GM12801 (cell line): Measurements from ENCODE around the gene USP37.

Source experiments
- TF ChIP-seq, protein P1 (sequence below): IDR thresholded peaks from one replicate; pipeline ENCODE4 v1.5.1; 2011; ENCODE audit warnings: control low read depth; ENCODE audit not compliant: insufficient read length; ENCODE audit errors: extremely low read depth

USP37 gene

DNA sequence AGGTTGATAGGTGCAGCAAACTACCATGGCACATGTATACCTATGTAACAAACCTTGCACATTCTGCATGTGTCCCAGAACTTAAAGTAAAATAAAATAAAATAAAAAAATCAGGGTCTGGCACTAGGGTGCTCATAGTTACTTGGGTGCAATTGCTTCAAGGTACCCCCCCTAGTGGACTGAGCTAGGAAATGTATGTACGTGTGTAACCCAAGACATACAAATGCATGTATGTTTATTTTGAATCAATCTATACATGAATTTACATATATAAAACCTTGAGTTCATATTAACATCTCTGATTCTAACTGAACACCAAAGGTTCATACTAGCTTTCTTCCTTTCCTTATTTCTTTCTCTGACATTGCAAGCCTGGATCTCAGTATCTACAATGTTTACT, 51.5 kb downstream of the USP37 start:
- TF ChIP-seq, protein P1, sequence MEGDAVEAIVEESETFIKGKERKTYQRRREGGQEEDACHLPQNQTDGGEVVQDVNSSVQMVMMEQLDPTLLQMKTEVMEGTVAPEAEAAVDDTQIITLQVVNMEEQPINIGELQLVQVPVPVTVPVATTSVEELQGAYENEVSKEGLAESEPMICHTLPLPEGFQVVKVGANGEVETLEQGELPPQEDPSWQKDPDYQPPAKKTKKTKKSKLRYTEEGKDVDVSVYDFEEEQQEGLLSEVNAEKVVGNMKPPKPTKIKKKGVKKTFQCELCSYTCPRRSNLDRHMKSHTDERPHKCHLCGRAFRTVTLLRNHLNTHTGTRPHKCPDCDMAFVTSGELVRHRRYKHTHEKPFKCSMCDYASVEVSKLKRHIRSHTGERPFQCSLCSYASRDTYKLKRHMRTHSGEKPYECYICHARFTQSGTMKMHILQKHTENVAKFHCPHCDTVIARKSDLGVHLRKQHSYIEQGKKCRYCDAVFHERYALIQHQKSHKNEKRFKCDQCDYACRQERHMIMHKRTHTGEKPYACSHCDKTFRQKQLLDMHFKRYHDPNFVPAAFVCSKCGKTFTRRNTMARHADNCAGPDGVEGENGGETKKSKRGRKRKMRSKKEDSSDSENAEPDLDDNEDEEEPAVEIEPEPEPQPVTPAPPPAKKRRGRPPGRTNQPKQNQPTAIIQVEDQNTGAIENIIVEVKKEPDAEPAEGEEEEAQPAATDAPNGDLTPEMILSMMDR = no peak

DNA sequence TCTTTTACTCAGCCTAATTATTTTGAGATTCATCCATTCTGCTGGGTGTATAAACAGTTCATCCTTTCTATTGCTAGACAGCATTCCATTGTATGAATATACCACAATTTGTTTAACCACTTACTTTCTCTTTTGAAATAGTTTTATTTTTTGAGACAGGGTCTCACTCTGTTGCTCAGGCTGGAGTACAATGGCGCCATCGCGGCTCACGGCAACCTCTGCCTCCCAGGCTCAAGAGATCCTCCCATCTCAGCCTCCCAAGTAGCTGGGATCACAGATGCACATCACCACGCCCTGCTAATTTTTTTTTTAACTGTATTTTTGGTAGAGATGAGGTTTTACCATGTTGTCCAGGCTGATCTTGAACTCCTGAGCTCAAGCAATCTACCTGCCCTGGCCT, 54.5 kb downstream of the USP37 start:
- TF ChIP-seq, protein P1 = no peak

DNA sequence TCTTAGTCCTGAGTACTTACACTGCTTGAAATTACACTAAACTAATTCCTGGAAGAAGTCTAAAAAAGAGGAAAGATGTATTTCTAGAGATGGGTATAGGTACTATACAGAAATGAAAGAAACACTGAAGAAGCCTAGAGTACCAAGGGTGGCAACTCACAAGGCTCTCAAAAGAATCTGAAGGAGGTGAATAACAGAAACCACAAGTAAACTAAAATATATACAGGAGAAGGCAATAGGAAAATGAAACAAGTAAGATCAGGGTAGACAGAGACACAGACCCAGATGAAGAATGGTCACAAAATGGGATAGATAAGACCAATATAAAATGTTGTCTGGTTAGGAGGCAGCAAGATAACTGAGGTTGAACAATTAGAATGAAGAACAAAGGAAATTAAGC, 59.9 kb downstream of the USP37 start:
- TF ChIP-seq, protein P1 = no peak

DNA sequence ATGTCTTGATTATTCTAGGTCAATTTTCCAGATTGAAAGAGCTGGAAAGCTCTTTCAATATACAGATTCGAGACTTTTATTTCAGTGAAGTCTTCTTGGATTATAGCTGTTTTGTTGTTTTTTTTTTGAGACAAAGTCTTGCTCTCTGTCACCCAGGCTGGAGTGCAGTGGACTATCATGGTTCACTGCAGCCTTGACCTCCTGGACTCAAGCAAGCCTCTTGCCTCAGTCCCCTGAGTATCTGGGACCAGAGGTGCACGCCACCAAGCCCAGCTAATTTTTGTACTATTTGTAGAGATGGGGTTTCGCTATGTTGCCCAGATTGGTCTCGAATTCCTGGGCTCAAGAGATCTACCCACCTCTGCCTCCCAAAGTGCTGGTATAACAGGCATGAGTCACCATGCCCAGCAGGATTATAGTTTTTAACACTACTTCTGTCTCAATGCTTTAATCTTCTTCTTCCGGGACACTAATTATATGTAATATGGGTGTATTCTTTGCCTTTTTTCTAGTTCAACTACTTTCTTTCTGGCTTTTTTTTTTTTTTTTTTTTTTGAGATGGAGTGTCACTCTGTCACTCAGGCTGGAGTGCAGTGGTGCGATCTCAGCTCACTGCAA, 62.3 kb downstream of the USP37 start:
- TF ChIP-seq, protein P1 = no peak

DNA sequence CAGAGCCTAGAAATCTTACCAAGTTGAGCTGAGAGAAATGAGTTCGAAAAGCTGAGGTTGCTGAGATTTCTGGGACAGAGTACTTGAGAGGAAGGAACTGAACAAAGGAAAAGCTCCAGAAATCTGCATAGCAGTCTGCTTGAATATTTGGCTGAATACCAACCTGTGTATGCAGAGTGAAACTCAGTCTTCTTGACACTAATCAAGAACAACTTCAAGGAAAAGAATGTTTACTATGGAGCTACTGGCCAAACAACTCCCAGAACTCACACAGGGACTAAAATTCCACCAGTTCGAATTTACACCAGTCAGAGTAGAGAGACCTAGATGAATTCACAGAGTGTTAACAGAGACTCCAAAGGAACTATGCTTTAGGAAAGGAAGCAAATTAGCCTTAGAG, 66.5 kb downstream of the USP37 start:
- TF ChIP-seq, protein P1 = no peak

DNA sequence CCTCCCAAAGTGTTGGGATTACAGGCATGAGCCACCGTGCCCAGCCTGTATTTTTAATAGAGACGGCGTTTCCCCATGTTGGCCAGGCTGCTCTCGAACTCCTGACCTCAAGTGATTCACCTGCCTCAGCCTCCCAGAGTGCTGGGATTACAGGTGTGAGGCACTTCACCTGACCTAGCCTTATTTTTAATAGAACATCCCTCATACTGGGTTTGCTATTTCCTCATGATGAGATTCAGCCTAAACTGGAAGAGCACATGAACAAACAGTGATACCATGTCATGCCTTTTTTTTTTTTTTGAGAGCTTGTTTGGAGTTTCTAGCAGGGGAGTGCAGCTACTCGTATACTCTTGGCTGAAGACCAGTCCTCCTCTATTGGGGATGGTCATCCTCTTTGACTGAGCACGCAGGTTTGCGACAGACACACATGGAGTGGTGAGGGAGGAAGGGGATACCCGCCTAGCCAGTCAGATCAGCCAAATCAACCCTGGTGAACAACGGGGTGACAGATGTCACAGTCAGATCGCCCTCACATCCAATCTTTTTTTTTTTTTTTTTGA, 67.6 kb downstream of the USP37 start:
- TF ChIP-seq, protein P1 = no peak

DNA sequence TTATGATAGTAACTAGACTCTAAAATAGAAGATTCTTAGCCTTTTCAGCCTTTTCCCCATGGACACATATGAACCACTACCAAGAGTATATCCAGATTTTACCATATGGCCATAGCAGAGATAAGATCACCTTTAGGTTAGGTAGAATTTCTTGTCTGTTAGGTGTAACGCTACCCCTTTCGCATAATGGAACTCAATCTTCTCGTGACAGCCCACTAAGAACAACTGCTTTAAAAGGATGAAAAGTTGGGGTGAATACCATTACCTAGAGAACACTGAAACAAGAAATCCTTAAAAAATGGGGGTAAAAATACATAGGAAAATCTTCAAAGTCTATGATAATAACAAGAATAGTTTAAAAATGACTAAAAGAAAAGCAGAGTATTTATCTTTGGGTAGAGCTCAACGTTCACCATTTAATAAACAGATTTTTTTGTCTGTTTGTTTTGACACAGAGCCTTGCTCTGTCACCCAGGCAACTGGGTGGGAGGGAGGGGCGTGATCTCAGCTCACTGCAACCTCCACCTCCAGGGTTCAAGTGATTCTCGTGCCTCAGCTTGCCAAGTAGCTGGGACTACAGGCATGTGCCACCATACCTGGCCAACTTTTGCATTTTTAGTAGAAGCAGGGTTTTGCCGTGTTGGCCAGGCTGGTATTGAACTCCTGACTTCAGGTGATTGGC, 82.0 kb downstream of the USP37 start:
- TF ChIP-seq, protein P1 = no peak
